Measurements from ENCODE around the gene MAST4.

The MAST4 gene

GRCh38 chr5:66923457-66923856, 327.3 kb downstream of the MAST4 start:
- H3K4me3 ChIP-seq (ENCODE audit: low read depth, low read length): no peak overlapping the region
- no peak for DNase-seq (ENCODE audit: low read depth)

DNA sequence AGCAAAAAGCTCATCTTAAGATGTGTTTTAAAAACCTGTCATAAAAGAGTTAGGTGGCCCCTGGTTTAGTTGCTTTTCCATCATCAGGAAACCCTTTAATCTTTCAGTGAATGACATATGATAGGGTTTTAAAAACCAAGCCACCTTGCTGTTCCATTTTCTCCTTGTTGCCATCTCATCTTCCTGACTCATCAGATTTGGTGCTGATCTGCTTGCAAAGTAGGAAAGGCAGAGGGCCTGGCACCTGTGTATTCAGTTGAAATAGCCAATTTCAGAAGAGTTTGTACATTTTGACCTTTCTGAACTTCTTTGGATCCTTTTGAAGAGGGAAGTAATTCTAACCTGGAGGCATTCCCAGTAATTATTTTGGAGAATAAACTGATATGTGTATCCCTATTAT, 327.7 kb downstream of the MAST4 start:
- no peak for DNase-seq (ENCODE audit: low read depth)
- H3K4me3 ChIP-seq (ENCODE audit: low read depth, low read length): no peak overlapping the region

DNA sequence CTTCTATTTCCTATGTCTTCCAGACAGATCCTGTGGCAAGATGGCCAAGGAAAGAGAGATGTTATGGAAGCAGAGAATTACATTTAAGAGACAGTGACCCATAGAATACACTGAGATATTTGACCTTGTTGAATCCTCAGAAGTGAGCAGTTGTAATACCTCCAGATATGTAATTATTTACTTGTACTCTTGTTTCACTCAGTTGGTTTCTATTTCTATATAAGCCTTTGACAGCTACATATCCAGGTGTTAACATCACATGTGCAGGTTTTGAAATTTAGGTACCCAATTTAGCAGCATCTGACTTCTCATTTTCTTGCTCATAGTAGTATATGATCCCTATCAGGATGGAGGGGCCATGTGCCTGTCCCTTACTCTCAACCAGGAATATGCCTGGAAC, 330.9 kb downstream of the MAST4 start:
- H3K4me3 ChIP-seq (ENCODE audit: low read depth, low read length): no peak overlapping the region
- DNase-seq (ENCODE audit: low read depth): no peak

- no peak overlapping the region for H3K4me3 ChIP-seq (ENCODE audit: low read depth, low read length)
- no peak for DNase-seq (ENCODE audit: low read depth)
Observed at GRCh38 chr5:66929281-66929680, 333.1 kb downstream of the MAST4 start.

DNA sequence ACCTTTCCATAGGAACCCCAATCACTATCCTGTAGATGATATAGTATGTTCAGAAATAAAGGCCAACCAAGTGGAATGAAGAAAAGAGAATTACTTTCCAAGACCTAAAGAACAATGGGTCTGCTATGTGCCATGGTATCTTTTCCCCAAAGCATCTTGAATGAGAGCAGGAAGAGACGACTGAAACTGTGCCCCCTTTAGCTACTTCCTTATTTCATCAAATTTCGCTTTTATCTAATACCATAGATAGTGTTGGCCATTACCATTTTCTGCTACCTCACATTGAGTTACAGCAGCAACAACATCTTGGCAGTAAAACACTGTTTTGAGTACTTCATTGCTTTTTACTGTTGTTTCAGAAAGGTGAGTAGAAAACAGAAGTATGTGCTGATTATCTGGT, 333.8 kb downstream of the MAST4 start:
- DNase-seq (ENCODE audit: low read depth): no peak
- no peak overlapping the region for H3K4me3 ChIP-seq (ENCODE audit: low read depth, low read length)

DNA sequence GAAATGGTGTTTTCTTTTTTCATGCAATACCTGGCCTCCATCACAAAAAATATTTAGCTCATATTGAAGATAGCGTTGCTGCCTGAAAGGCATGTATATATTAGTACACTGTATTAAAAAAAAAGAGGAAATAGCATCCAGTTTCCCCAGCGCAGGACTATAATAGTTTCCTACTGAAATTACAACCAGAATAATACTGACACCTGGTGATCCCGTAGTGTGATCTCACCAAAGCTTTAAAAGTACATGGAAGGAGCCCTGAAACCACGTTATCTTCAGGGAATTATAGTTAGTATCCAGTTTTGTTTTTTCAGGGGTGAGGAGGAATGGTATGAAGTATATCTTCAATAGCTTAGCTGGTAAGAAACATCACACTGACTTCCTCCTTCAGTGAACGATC, 335.5 kb downstream of the MAST4 start:
- no peak for DNase-seq (ENCODE audit: low read depth)
- no peak overlapping the region for H3K4me3 ChIP-seq (ENCODE audit: low read depth, low read length)

GRCh38 chr5:66932457-66932856, 336.3 kb downstream of the MAST4 start:
- no peak for DNase-seq (ENCODE audit: low read depth)
- H3K4me3 ChIP-seq (ENCODE audit: low read depth, low read length): no peak overlapping the region

- no peak for DNase-seq (ENCODE audit: low read depth)
- no peak overlapping the region for H3K4me3 ChIP-seq (ENCODE audit: low read depth, low read length)
Observed at GRCh38 chr5:66933066-66933465, 336.9 kb downstream of the MAST4 start.

DNA sequence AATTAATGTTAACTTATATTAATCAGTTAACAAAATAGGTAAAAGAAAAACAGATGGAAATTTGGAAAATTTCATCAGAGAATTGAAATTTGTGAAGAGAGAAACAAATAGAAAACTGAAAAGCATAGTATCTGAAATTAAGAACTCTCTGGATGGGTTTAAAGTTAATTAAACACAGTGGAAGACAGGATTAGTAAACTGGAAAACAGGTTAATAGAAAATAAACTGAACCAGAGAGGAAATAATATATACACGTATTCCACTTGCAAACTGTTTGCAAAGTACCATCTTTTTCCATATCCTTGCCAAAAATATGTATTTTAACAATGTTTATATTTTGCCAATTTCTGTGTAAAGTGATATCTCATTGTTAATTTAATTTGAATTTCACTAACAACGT, 342.9 kb downstream of the MAST4 start:
- H3K4me3 ChIP-seq (ENCODE audit: low read depth, low read length): no peak overlapping the region

DNA sequence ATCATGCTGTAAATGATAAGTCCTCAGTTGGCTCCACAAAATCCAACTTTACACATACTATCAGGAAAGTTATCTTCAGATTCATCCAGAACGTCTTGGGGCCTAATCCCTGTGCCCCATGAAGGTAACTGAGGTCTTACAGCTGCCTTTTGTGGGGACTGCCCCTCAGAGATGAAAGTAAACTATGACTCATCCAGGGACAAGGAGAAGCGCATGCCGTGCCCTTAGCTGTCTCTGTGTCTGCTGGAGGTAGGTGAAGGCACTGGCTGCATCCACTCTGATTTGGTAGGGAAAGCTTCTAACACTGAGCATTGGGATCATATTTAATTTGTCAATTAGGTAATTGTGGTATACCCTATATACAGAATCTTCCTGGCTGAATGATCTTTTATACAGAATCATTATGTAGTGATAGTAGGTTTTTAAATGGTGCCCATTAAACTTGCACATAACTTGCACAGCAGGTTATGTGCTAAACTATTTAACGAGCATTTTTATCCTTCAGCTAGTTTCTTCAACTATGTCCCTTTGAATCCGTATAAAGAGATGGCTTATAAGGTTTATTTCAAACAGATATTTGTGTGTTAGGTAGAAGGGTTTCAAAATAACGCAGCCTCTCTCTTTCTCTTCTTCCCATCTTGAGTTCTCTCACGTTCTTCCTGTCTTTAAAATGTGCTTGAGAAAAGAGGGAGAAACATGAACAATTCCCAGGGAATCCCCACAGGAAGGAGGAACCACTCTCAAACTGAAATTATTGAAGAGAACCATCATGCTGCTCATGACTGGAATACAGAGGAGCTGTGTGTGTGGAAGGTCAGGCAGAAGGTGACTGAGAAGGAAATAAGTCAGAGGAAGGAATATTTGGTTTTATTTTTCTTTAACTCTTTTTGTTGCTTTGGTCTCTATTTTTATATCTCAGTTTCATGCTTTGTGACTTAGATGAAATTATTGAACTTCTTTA, 349.5 kb downstream of the MAST4 start:
- H3K4me3 ChIP-seq (ENCODE audit: low read depth, low read length): no peak overlapping the region
- no peak for DNase-seq (ENCODE audit: low read depth)

More for the DNA sequence above, 342.9 kb downstream of the MAST4 start:
- no peak for DNase-seq (ENCODE audit: low read depth)

GRCh38 chr5:66947458-66947857, 351.3 kb downstream of the MAST4 start:
- DNase-seq (ENCODE audit: low read depth): no peak

DNA sequence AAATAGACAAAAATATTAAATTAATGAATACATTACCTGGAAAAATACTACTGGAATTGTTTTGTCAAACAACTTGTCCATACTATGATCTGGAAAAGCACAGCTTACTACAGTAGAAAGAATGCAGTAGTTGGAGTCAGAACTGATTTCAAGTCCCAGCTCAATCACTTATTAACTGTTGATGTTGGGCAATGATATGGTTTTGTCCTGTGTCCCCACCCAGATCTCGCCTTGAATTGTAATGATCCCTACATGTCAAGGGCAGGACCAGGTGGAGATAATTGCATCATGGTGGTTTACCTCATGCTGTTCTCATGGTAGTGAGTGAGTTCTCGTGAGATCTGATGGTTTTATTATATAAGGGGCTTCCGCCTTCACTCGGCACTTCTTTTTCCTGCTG, 352.9 kb downstream of the MAST4 start:
- DNase-seq (ENCODE audit: low read depth): no peak
- H3K4me3 ChIP-seq (ENCODE audit: low read depth, low read length): no peak overlapping the region

More at GRCh38 chr5:66947458-66947857, 351.3 kb downstream of the MAST4 start:
- no peak overlapping the region for H3K4me3 ChIP-seq (ENCODE audit: low read depth, low read length)

GRCh38 chr5:66952153-66952552, 356.0 kb downstream of the MAST4 start:
- no peak for DNase-seq (ENCODE audit: low read depth)
- H3K4me3 ChIP-seq (ENCODE audit: low read depth, low read length): no peak overlapping the region

GRCh38 chr5:66956439-66956838, 360.2 kb downstream of the MAST4 start:
- peak; percentile 34 for DNase-seq (ENCODE audit: low read depth)
- H3K4me3 ChIP-seq (ENCODE audit: low read depth, low read length): no peak overlapping the region

DNA sequence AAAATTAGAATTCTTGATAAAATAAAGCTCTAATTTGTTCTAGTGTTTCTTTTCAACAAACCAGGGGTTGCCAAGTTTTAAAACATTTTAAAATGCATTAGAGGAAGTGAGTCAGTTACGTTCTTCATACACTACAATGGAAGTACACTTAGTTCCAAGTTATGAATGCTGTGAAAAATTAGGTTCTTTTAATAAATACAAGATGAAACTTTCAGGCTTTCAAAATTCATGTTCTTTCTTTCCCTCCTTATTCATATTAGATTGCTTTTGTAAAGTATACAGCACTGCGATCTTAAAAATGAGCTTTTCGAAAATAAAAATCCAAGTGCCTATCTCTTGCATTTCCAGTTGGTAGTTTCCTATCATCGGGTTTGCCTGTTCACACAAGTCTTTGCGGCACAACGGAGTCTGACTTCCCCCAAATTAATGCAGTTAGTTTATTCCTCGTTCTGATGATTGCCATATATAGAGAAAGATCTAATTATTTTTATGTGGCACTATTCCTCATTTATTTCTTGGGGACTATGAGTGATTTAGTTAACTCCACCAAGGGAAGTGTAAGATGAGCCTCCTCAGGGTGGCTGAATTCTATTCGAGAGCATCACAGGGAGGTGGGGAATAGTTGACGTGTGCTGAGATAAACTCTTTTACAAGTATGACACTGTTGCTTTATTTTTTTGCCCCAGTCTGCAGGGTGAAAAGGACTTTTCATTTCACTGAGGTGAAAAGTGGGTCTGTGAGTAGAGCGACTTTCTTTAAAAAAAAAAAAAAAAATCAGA, 362.2 kb downstream of the MAST4 start:
- peak; percentile 47 for DNase-seq (ENCODE audit: low read depth)
- H3K4me3 ChIP-seq (ENCODE audit: low read depth, low read length): peak overlapping the region; percentile 55

DNA sequence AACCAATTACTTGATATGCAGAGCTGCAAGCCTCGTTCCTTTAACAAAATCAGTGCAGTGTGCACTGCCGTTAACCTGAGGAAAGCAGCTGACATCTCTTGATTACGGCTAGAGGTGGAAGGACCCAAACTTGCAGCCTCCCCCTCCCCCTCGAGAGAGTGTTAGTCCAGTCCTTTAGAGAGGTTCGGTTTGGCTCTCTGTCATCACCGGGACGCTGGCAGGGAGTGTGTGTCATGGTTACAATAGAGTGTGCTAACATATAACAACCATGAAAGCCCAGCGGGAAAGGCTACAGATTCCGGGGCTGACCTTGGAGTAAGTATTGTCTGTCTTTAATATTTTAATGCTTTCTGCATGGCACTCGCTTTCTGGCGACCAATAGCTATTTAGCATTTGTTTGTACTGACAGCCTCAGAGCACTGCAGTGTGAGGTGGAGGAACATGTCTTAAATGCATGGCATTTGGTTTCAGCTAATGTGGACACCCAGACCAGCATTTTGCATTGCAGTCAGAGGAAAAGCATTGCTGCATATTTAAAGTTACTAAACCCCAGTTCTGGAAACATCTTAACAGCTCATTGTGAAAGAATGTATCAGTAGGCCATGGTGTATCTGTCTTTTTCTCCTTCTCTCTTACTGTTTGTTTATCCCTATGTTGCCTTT, 362.9 kb downstream of the MAST4 start:
- peak; percentile 59 for DNase-seq (ENCODE audit: low read depth)
- peak overlapping the region; percentile 55 for H3K4me3 ChIP-seq (ENCODE audit: low read depth, low read length)

DNA sequence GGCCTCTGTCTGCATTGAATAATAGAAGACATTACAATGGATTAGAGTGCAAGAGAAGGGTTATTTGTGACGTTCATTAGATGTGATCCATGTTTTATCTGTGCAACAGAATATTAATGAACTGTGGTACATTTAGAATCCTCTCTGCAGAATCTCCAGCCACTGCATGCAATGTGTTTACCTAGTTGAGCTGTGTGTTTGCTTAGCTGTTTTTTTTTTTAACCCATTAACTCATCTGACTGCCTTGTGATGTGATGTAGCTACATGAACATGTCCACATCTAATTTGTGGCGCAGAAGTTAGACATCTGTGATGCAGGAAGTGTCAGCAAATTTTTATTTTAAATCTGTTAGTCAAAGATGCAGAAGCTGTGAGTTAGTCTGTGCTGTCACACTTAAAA, 363.5 kb downstream of the MAST4 start:
- peak overlapping the region; percentile 55 for H3K4me3 ChIP-seq (ENCODE audit: low read depth, low read length)

GRCh38 chr5:66960369-66961137, 364.4 kb downstream of the MAST4 start:
- H3K4me3 ChIP-seq (ENCODE audit: low read depth, low read length): peak overlapping the region; percentile 55
- no peak for DNase-seq (ENCODE audit: low read depth)

More for the DNA sequence above, 363.5 kb downstream of the MAST4 start:
- no peak for DNase-seq (ENCODE audit: low read depth)

DNA sequence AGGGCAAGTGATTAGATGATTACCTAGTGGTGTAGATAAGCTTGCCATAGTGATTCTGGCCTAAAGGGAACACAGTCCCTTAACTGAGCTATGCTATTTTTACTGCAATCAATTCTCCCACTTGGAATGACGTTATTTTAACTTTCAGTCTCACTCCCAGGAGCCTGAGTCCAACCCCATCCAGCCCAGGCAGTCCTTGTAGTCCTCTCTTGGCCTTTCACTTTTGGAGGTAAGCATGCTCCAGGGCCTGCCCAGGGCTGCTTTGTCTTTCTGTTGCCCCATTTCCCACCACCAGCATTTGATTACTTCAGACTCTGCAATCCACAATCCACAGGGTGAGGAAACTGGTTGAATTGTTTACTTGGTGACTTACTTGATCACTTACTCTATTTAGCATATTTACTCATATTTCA, 367.4 kb downstream of the MAST4 start:
- peak; percentile 38 for DNase-seq (ENCODE audit: low read depth)
- H3K4me3 ChIP-seq (ENCODE audit: low read depth, low read length): no peak overlapping the region
